Cardiac muscle cell (in vitro differentiated cells and primary cell): Measurements from ENCODE around the gene DES. TPM values are rescaled to one million over a fixed set of nuclear protein-coding genes. Genes with fewer than 3 reads are reported as not detected.

ENCODE experiments used
- DNase-seq, 2 donors: peaks; one replicate each; pipeline versions ENCODE4 v3.0.0 to v3.0.0-alpha.2; 2010 to 2017; ENCODE audit warnings: low read depth in 1 of 2, low spot score in 1 of 2
- H3K27ac ChIP-seq: fragments of 200-600 bp; sonication (generic); 2 replicates; pipeline ENCODE4 v1.5.1; 2016
- H3K27me3 ChIP-seq: fragments of 200-600 bp; sonication (generic); 2 replicates; pipeline ENCODE4 v1.6.0; 2016; ENCODE audit warnings: control low read depth
- H3K36me3 ChIP-seq: fragments of 200-600 bp; sonication (generic); 2 replicates; pipeline ENCODE4 v1.5.1; 2016; ENCODE audit warnings: control low read depth
- H3K4me1 ChIP-seq: fragments of 200-600 bp; sonication (generic); 2 replicates; pipeline ENCODE4 v1.8.1; 2017; ENCODE audit warnings: low read depth, mild to moderate bottlenecking, mixed run types
- H3K4me3 ChIP-seq: fragments of 200-600 bp; sonication (generic); 2 replicates; pipeline ENCODE4 v1.5.1; 2016; ENCODE audit warnings: mild to moderate bottlenecking
- H3K9me3 ChIP-seq: fragments of 200-600 bp; sonication (generic); 2 replicates; pipeline ENCODE4 v1.5.1; 2017; ENCODE audit warnings: low read depth, mild to moderate bottlenecking, control low read depth
- polyA plus RNA-seq: library from polyadenylated mRNA; unstranded; fragments of >200 nt; fragmentation: Nextera tagmentation; extraction: Ambion mirVana; gene quantifications from 2 replicates; pipeline ENCODE4 v1.2.1, GENCODE V29; 2016
- total RNA-seq: library from RNA; depleted of rRNA; stranded (reverse); fragments of >200 nt; gene quantifications from 2 replicates; pipeline ENCODE4 v1.2.3, GENCODE V29; 2016
- TF ChIP-seq, protein P1 (sequence below): IDR thresholded peaks from 2 replicates; pipeline ENCODE4 v1.5.1; 2012; ENCODE audit warnings: low read depth, mild to moderate bottlenecking, low read length

The DES gene
- total and polyA plus RNA-seq, 2 experiments from 2014 or later: 17.5 to 47.0 TPM

GRCh38 chr2:219467736-219468075, 49.5 kb downstream of the DES start:
- Histone ChIP-seq H3K4me1 (peaks cover 21% of the 10 kb centered on the region), H3K9me3 (no peaks in the 10 kb centered on the region), H3K27me3 (no peaks in the 10 kb centered on the region), H3K27ac (peak overlapping the region; percentile 55), H3K36me3 (peaks cover 44% of the 10 kb centered on the region), H3K4me3 (no peak overlapping the region)
- no peak for DNase-seq
- TF ChIP-seq, protein P1, sequence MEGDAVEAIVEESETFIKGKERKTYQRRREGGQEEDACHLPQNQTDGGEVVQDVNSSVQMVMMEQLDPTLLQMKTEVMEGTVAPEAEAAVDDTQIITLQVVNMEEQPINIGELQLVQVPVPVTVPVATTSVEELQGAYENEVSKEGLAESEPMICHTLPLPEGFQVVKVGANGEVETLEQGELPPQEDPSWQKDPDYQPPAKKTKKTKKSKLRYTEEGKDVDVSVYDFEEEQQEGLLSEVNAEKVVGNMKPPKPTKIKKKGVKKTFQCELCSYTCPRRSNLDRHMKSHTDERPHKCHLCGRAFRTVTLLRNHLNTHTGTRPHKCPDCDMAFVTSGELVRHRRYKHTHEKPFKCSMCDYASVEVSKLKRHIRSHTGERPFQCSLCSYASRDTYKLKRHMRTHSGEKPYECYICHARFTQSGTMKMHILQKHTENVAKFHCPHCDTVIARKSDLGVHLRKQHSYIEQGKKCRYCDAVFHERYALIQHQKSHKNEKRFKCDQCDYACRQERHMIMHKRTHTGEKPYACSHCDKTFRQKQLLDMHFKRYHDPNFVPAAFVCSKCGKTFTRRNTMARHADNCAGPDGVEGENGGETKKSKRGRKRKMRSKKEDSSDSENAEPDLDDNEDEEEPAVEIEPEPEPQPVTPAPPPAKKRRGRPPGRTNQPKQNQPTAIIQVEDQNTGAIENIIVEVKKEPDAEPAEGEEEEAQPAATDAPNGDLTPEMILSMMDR: no peak

DNA sequence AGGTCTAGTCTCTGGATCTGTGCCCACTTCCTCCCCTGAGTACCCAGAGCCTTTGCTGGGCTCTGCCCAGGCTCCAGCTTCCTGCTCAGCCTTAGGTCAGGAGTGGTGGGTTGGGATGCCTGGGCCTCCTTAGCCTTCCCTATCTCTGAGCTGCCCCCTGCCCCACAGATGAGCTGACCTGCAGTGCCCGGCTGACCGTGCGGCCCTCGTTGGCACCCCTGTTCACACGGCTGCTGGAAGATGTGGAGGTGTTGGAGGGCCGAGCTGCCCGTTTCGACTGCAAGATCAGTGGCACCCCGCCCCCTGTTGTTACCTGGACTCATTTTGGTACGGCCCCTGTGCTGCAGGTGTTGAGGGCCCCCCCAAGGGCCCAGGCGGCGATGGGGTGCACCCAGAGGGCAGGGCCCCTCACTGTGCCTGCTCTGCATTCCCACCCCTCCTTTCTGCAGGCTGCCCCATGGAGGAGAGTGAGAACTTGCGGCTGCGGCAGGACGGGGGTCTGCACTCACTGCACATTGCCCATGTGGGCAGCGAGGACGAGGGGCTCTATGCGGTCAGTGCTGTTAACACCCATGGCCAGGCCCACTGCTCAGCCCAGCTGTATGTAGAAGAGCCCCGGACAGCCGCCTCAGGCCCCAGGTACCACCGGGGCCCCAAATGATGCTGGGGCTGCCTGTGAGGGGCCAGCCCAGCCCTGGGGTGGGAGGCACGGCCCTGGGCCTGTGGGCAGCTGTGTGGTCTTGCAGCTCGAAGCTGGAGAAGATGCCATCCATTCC, 50.4 kb downstream of the DES start:
- Histone ChIP-seq H3K9me3 (no peaks in the 10 kb centered on the region), H3K4me3 (no peak overlapping the region), H3K27ac (peak overlapping the region; percentile 55), H3K4me1 (peaks cover 21% of the 10 kb centered on the region), H3K27me3 (no peaks in the 10 kb centered on the region), H3K36me3 (peaks cover 42% of the 10 kb centered on the region)
- TF ChIP-seq, protein P1: no peak
- no peak for DNase-seq

DNA sequence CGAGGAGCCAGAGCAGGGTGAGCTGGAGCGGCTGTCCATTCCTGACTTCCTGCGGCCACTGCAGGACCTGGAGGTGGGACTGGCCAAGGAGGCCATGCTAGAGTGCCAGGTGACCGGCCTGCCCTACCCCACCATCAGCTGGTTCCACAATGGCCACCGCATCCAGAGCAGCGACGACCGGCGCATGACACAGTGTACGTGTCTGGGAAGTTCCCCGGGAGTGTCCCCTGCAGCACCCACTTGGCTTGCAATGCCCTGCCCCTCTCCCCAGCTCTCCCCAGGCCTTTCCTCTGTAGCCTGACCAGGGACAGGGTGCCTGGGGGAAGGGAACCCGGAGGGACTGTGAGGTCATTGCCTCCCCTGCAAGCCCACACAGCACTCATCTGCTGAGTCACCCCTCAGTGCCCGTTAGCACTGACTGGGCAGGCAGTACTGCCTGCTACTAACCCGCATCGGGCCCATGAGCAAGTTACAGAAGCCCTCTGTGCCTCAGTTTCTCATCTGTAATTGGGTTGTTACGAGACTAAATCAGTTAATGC, 51.1 kb downstream of the DES start:
- Histone ChIP-seq H3K4me1 (peaks cover 16% of the 10 kb centered on the region), H3K9me3 (no peaks in the 10 kb centered on the region), H3K27me3 (no peaks in the 10 kb centered on the region), H3K27ac (peak overlapping the region; percentile 55), H3K36me3 (peaks cover 45% of the 10 kb centered on the region), H3K4me3 (no peak overlapping the region)
- peak in 1 of 2 donors; percentile 49 for DNase-seq
- TF ChIP-seq, protein P1: no peak

- Histone ChIP-seq H3K9me3 (no peaks in the 10 kb centered on the region), H3K36me3 (peaks cover 37% of the 10 kb centered on the region), H3K4me1 (peaks cover 25% of the 10 kb centered on the region), H3K27ac (peak overlapping the region; percentile 53), H3K27me3 (no peaks in the 10 kb centered on the region), H3K4me3 (no peak overlapping the region)
- DNase-seq: no peak
- TF ChIP-seq, protein P1: no peak
Measured at GRCh38 chr2:219470429-219470828, 52.3 kb downstream of the DES start.

DNA sequence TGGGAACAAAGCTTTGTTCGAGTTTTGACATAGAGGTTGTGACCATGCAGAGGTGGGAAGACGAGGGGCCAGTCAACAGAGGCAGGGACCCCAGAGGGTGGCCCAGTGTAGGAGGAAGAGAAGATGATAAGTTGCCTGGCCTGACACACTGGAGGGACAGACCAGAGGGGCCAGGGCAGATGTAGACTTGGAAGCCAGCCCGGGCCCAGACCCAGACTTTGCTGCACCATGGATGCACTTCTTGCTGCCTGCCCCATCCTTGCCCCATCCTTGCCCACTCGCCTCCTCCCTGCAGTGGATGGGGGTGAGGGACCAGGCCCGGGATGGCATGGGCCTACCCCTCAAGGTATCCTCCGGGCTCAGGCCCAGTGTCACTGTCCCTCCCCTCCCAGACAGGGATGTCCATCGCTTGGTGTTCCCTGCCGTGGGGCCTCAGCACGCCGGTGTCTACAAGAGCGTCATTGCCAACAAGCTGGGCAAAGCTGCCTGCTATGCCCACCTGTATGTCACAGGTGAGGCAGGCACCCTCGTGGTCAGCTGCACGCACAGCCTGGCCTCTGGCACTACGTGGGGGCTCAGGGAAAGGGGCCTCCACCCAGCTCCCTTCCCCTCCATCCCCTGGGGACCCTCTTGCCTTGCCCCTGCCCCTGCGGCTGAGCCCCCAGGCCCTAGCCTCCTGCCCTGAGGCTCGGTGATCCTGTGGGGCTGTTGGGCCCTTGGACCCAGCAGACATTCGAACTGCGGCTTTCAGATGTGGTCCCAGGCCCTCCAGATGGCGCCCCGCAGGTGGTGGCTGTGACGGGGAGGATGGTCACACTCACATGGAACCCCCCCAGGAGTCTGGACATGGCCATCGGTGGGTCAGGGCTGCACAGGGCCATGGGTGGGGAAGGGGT, 53.5 kb downstream of the DES start:
- H3K27me3 ChIP-seq: no peaks in the 10 kb centered on the region
- H3K4me1 ChIP-seq: peaks cover 36% of the 10 kb centered on the region
- no peaks in the 10 kb centered on the region for H3K9me3 ChIP-seq
- no peak overlapping the region for H3K27ac ChIP-seq
- H3K4me3 ChIP-seq: no peak overlapping the region
- TF ChIP-seq, protein P1: no peak
- DNase-seq: no peak
- peaks cover 30% of the 10 kb centered on the region for H3K36me3 ChIP-seq
